ENCODE measurements around the gene GALNS. TPM values are rescaled to one million over a fixed set of nuclear protein-coding genes. Genes with fewer than 3 reads are reported as not detected.

The GALNS gene
- total and polyA plus RNA-seq, 2 of the 4 experiments (the other 2 are of a cell fraction): 7.2 to 32.5 TPM

DNA sequence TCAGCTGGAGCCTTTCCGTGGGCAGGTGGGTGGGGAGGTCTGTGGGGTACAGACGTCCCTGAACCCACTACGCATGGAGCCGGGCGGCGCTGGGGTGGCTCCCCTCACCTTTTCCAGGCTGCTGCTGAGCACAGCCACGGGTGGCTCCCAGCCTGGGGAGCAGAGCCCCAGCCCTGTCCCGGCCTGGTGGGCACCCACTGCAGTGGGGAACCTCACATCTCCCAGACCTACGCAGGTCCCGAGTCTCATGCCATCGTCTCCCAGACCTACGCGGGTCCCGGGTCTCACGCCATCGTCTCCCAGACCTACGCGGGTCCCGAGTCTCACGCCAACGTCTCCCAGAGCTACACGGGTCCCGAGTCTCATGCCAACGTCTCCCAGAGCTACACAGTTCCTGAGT, 28.0 kb downstream of the GALNS start:
- Histone ChIP-seq H2BK20ac (ENCODE audit: low read depth, low read length) (no peak overlapping the region), H3K27me3 (ENCODE audit: control insufficient read depth, insufficient read depth, low read length) (no peaks in the 10 kb centered on the region), H3K18ac (ENCODE audit: low read depth, low read length) (no peak overlapping the region), H2BK120ac (ENCODE audit: low read depth, low read length) (no peak overlapping the region), H2AK5ac (ENCODE audit: low read depth, low read length) (no peak overlapping the region), H3K9ac (ENCODE audit: low read depth, low read length) (no peak overlapping the region), H3K4me1 (ENCODE audit: control insufficient read depth, insufficient read depth, low read length) (peaks cover 4% of the 10 kb centered on the region; the same call in 1 of the 2 replicates), H2AFZ (replicated peaks; ENCODE audit: low read length, poor library complexity) (no peak overlapping the region), H4K20me1 (ENCODE audit: insufficient read depth, low read length) (peaks cover 4% of the 10 kb centered on the region; the same call in 1 of the 2 replicates), H2AK9ac (replicated peaks; ENCODE audit: low read depth, low read length, poor library complexity) (no peak overlapping the region), H3K27ac (ENCODE audit: insufficient read depth, low read length) (no peak overlapping the region), H4K91ac (ENCODE audit: insufficient read depth, low read depth, low read length) (no peak overlapping the region), H3K4me3 (ENCODE audit: insufficient read depth, low read depth, low read length) (no peak overlapping the region), H3K14ac (replicated peaks; ENCODE audit: low read depth, low read length) (no peak overlapping the region), H2BK15ac (ENCODE audit: low read depth, low read length) (no peak overlapping the region), H3K4me2 (ENCODE audit: low read depth, low read length) (no peak overlapping the region), H4K5ac (ENCODE audit: low read depth, low read length) (no peak overlapping the region), H3K23ac (ENCODE audit: low read depth, low read length) (no peak overlapping the region), H2BK5ac (ENCODE audit: low read depth, low read length, poor library complexity, severe bottlenecking) (no peak overlapping the region), H4K8ac (ENCODE audit: low read depth in 2 of 2, low read length in 2 of 2) (no peak overlapping the region), H3K9me3 (ENCODE audit: control insufficient read depth, insufficient read depth, low read length) (no peaks in the 10 kb centered on the region), H3K4ac (ENCODE audit: low read depth, low read length) (no peak overlapping the region), H3K79me1 (ENCODE audit: low read depth in 1 of 2, low read length in 2 of 2) (no peaks in the 10 kb centered on the region), H3K9me1 (ENCODE audit: insufficient read depth, low read length) (no peaks in the 10 kb centered on the region), H3K56ac (ENCODE audit: extremely low read depth, insufficient read depth, low read length) (no peak overlapping the region), H3K36me3 (ENCODE audit: control insufficient read depth, insufficient read depth, low read length) (peaks cover 23% of the 10 kb centered on the region)
- intact Hi-C loops (cut with micrococcal nuclease): no loop called here
- no peak for DNase-seq
- ChIA-PET CTCF (no interaction called here), POLR2A (ENCODE audit: unreplicated experiment) (no interaction called here)
- no TSS peak for BruUV-seq (replicated peaks)
- dilution Hi-C loops (cut with HindIII; ENCODE audit: low sequenced_read_pairs, unreplicated experiment): no loop called here
- in situ Hi-C loops (cut with MboI; ENCODE audit: low sequenced_read_pairs): no loop called here
- no peak for TF ChIP-seq CEBPB (IDR thresholded peaks at IDR 0.05; ENCODE audit: low read depth, low read length)
- TF ChIP-seq BHLHE40 (IDR thresholded peaks at IDR 0.05; ENCODE audit: low read depth, low read length): no peak
- TF ChIP-seq, protein P1, sequence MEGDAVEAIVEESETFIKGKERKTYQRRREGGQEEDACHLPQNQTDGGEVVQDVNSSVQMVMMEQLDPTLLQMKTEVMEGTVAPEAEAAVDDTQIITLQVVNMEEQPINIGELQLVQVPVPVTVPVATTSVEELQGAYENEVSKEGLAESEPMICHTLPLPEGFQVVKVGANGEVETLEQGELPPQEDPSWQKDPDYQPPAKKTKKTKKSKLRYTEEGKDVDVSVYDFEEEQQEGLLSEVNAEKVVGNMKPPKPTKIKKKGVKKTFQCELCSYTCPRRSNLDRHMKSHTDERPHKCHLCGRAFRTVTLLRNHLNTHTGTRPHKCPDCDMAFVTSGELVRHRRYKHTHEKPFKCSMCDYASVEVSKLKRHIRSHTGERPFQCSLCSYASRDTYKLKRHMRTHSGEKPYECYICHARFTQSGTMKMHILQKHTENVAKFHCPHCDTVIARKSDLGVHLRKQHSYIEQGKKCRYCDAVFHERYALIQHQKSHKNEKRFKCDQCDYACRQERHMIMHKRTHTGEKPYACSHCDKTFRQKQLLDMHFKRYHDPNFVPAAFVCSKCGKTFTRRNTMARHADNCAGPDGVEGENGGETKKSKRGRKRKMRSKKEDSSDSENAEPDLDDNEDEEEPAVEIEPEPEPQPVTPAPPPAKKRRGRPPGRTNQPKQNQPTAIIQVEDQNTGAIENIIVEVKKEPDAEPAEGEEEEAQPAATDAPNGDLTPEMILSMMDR (conservative IDR thresholded peaks at IDR 0.05; ENCODE audit: low read depth, low read length): no peak
- TF ChIP-seq RFX5 (IDR thresholded peaks at IDR 0.05; ENCODE audit: low read depth, low read length): no peak
- TF ChIP-seq CHD1 (IDR thresholded peaks at IDR 0.05; ENCODE audit: low read depth, low read length): no peak
- TF ChIP-seq, protein P2, sequence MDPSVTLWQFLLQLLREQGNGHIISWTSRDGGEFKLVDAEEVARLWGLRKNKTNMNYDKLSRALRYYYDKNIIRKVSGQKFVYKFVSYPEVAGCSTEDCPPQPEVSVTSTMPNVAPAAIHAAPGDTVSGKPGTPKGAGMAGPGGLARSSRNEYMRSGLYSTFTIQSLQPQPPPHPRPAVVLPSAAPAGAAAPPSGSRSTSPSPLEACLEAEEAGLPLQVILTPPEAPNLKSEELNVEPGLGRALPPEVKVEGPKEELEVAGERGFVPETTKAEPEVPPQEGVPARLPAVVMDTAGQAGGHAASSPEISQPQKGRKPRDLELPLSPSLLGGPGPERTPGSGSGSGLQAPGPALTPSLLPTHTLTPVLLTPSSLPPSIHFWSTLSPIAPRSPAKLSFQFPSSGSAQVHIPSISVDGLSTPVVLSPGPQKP (IDR thresholded peaks at IDR 0.05; ENCODE audit: borderline replicate concordance, low read depth, low read length): no peak
- TF ChIP-seq, protein P3, sequence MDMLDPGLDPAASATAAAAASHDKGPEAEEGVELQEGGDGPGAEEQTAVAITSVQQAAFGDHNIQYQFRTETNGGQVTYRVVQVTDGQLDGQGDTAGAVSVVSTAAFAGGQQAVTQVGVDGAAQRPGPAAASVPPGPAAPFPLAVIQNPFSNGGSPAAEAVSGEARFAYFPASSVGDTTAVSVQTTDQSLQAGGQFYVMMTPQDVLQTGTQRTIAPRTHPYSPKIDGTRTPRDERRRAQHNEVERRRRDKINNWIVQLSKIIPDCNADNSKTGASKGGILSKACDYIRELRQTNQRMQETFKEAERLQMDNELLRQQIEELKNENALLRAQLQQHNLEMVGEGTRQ (IDR thresholded peaks at IDR 0.05; ENCODE audit: low read depth, low read length): no peak
- no peak for TF ChIP-seq POLR2A (IDR thresholded peaks at IDR 0.05; ENCODE audit: low read depth, low read length)
- no peak for TF ChIP-seq SMC3 (IDR thresholded peaks at IDR 0.05; ENCODE audit: low read depth, low read length)
- TF ChIP-seq RAD21 (IDR thresholded peaks at IDR 0.05; ENCODE audit: low read length): no peak
- TF ChIP-seq NFE2L2 (IDR thresholded peaks at IDR 0.05; ENCODE audit: low read depth, low read length): no peak
- TF ChIP-seq MAFK (IDR thresholded peaks at IDR 0.05; ENCODE audit: low read depth, low read length): no peak
- no peak for TF ChIP-seq RCOR1 (IDR thresholded peaks at IDR 0.05; ENCODE audit: insufficient replicate concordance, low read length)
- TF ChIP-seq FOS (IDR thresholded peaks at IDR 0.05; ENCODE audit: low read depth, low read length): no peak
- no peak for ATAC-seq (ENCODE audit: low read depth)
- 94% methylated on average over 7 of the region's 24 CpGs; no CpG with 5 or more reads in 1 of the 2 experiments for WGBS, 2 experiments (ENCODE audit: extremely low coverage in 2 of 2, insufficient read length in 1 of 2)

Data from IMR-90 (cell line).